ENCODE results near the gene OR9Q1.

DNA sequence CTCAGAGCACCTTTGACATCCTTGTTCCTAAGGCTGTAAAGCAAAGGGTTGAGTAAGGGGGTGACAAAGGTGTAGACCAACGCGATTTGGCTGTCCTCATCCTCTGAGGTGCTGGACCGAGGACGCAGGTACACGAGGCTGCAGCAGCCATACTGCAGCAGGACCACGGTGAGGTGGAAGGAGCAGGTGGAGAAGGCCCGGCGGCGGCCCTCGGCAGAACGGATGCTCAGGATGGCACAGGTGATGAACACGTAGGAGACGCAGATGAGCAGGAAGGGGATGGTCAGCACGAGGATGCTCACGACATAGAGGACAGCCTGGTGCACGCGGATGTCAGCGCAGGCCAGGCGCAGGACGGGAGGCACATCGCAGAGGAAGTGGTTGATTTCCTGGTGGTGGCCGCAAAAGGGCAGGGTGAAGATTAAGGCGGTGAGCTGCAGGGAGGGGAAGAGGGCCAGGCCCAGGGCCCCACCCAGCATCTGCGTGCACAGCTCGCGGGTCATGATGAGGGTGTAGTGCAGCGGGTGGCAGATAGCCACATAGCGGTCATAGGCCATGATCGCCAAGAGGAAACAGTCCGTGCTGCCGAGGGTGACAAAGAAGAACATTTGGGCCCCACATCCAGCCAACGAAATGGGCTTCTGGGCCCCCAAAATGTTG is 204.4 kb downstream of the OR9Q1 start:
- TF ChIP-seq POLR2AphosphoS5 (IDR thresholded peaks at IDR 0.05), result no peak
- TF ChIP-seq, protein P1, sequence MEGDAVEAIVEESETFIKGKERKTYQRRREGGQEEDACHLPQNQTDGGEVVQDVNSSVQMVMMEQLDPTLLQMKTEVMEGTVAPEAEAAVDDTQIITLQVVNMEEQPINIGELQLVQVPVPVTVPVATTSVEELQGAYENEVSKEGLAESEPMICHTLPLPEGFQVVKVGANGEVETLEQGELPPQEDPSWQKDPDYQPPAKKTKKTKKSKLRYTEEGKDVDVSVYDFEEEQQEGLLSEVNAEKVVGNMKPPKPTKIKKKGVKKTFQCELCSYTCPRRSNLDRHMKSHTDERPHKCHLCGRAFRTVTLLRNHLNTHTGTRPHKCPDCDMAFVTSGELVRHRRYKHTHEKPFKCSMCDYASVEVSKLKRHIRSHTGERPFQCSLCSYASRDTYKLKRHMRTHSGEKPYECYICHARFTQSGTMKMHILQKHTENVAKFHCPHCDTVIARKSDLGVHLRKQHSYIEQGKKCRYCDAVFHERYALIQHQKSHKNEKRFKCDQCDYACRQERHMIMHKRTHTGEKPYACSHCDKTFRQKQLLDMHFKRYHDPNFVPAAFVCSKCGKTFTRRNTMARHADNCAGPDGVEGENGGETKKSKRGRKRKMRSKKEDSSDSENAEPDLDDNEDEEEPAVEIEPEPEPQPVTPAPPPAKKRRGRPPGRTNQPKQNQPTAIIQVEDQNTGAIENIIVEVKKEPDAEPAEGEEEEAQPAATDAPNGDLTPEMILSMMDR (IDR thresholded peaks at IDR 0.05), result no peak
